HL-60 (cell line): ENCODE results near the gene DCT.

ENCODE experiments used
- POLR2AphosphoS5 ChIP-seq: IDR thresholded peaks from 2 replicates; pipeline ENCODE4 v1.6.1; 2012; ENCODE audit warnings: low read depth
- TF ChIP-seq, protein P1 (sequence below): IDR thresholded peaks from one replicate; pipeline ENCODE4 v1.5.1; 2011; ENCODE audit warnings: low read length, control low read depth, inconsistent platforms; ENCODE audit not compliant: insufficient read depth
- TF ChIP-seq, protein P2 (sequence below): IDR thresholded peaks from 2 replicates; pipeline ENCODE4 v1.6.1; 2012; ENCODE audit warnings: low read depth; ENCODE audit not compliant: insufficient replicate concordance

DNA sequence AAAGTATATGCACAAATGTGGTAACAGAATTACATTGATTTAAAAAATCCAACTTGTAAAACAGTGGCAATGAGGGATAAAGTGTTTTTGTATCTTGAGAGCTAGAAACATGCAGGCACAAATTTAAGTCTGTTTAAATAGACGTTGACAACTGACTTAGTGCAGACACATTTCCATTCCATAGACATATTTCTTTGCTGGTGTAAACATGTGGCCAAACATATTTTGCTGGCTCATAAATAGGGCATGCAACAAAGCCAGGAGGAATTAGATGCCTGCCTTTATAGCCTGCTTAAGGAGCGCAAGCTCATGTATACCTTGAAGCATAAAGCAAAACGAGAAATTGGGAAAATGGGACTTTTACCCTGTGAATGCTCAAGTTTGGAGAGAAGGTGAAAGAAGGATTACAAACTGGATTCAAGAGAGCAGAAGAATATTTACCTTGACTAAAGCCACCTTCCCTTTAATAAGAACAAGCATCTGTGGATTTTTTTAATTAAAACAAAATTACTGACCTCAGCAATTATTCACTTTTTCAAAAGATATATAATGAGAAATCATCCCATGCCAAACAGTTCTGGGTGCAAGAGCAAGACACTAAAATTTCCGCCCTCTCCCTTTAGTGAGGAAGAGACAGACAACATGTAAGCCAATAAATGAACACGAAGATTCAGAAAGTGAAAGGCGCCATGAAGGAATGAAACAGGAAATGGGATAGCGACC is 71.0 kb downstream of the DCT start:
- TF ChIP-seq, protein P1, sequence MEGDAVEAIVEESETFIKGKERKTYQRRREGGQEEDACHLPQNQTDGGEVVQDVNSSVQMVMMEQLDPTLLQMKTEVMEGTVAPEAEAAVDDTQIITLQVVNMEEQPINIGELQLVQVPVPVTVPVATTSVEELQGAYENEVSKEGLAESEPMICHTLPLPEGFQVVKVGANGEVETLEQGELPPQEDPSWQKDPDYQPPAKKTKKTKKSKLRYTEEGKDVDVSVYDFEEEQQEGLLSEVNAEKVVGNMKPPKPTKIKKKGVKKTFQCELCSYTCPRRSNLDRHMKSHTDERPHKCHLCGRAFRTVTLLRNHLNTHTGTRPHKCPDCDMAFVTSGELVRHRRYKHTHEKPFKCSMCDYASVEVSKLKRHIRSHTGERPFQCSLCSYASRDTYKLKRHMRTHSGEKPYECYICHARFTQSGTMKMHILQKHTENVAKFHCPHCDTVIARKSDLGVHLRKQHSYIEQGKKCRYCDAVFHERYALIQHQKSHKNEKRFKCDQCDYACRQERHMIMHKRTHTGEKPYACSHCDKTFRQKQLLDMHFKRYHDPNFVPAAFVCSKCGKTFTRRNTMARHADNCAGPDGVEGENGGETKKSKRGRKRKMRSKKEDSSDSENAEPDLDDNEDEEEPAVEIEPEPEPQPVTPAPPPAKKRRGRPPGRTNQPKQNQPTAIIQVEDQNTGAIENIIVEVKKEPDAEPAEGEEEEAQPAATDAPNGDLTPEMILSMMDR = no peak
- no peak for TF ChIP-seq POLR2AphosphoS5
- TF ChIP-seq, protein P2, sequence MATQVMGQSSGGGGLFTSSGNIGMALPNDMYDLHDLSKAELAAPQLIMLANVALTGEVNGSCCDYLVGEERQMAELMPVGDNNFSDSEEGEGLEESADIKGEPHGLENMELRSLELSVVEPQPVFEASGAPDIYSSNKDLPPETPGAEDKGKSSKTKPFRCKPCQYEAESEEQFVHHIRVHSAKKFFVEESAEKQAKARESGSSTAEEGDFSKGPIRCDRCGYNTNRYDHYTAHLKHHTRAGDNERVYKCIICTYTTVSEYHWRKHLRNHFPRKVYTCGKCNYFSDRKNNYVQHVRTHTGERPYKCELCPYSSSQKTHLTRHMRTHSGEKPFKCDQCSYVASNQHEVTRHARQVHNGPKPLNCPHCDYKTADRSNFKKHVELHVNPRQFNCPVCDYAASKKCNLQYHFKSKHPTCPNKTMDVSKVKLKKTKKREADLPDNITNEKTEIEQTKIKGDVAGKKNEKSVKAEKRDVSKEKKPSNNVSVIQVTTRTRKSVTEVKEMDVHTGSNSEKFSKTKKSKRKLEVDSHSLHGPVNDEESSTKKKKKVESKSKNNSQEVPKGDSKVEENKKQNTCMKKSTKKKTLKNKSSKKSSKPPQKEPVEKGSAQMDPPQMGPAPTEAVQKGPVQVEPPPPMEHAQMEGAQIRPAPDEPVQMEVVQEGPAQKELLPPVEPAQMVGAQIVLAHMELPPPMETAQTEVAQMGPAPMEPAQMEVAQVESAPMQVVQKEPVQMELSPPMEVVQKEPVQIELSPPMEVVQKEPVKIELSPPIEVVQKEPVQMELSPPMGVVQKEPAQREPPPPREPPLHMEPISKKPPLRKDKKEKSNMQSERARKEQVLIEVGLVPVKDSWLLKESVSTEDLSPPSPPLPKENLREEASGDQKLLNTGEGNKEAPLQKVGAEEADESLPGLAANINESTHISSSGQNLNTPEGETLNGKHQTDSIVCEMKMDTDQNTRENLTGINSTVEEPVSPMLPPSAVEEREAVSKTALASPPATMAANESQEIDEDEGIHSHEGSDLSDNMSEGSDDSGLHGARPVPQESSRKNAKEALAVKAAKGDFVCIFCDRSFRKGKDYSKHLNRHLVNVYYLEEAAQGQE = no peak
